SK-N-MC (cell line): Measurements from ENCODE around the gene NCF1.
"Not testable (repeated sequence)": the region's sequence is repeated elsewhere in the genome, so short reads cannot be mapped to it uniquely, and the experiment has no call there.

ENCODE experiments used
- DNase-seq: peaks from one replicate; pipeline ENCODE4 v3.0.0-alpha.2; 2011; ENCODE audit warnings: low read depth, low spot score
- H3K27ac ChIP-seq: fragments of 200-600 bp; sonication (generic); 2 replicates; pipeline ENCODE4 v1.5.1; 2016; ENCODE audit warnings: mixed run types
- H3K36me3 ChIP-seq: fragments of 200-600 bp; sonication (generic); 2 replicates; pipeline ENCODE4 v1.6.1; 2017; ENCODE audit warnings: antibody characterized with exemption, low read length, mixed read lengths; ENCODE audit not compliant: insufficient read depth
- H3K4me3 ChIP-seq: fragments of 200-600 bp; sonication (generic); 2 replicates; pipeline ENCODE4 v1.5.1; 2016
- H3K9ac ChIP-seq: fragments of 200-600 bp; sonication (generic); 2 replicates; pipeline ENCODE4 v1.8.0; 2017; ENCODE audit warnings: mixed run types, mixed read lengths; ENCODE audit not compliant: insufficient read length
- H3K9me3 ChIP-seq: fragments of 200-600 bp; sonication (generic); 2 replicates; pipeline ENCODE4 v1.6.1; 2017; ENCODE audit warnings: low read depth, mild to moderate bottlenecking, antibody characterized with exemption, low read length, moderate library complexity, mixed read lengths
- EZH2 ChIP-seq: fragments of 200-600 bp; sonication (generic); IDR thresholded peaks from one replicate; pipeline ENCODE4 v1.6.1; 2017; ENCODE audit warnings: antibody characterized with exemption
- FOXP2 ChIP-seq: optimal IDR thresholded peaks from 2 replicates; pipeline ENCODE3; 2011; ENCODE audit warnings: mild to moderate bottlenecking, moderate library complexity; ENCODE audit not compliant: insufficient read depth; ENCODE audit errors: extremely low read length, control extremely low read depth
- POLR2AphosphoS5 ChIP-seq: IDR thresholded peaks from 2 replicates; pipeline ENCODE4 v1.6.1; 2012; ENCODE audit warnings: mild to moderate bottlenecking, low read depth, low read length, borderline replicate concordance

Gene NCF1

DNA sequence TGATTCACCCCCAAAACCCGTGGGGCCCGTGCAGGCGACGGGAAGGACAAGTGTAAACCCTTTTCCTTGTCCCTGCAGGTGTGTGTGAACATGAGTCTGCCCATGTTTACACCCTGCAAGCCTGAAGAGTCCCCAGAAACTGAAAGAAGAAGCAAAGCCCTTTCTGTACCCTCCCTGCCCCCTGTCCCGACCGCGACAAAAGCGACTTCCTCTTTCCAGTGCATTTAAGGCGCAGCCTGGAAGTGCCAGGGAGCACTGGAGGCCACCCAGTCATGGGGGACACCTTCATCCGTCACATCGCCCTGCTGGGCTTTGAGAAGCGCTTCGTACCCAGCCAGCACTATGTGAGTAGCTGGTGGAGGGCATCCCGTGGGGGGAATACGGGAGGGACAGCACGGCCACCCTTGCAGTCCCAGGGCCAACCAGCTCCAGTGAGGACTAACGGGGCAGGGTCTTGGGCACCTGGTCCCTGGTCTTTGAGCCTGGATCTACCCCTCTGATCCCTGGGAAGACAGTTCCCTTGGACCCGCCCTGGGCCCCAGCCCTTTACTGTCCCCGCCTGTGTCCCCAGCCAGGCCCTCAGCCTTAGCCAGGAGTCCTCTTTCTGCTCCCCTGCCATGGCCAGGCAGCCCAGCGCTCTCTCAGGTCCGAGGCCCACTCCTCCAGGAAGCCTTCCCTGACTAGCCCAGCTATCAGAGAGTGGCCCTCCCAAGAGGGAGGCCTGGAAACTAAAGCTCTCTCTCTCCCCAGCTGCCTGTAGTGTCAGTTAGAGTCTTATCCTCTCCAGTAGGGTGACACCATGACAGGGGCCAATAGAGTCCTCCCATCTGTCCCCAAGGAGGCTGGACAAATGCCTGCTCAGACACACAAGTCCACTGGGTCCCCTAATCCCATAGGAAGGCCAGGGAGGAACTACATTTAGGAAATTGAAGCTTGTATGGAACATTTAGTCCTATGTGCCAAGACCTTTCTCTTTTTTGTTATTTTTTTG, at the start of gene NCF1:
Gene NCF1 (plus strand): TSS at position 252 of the 991 bp plus-strand sequence. CDS start 21 bp downstream, at position 273.
- not testable (repeated sequence) for H3K9me3 ChIP-seq, H3K4me3 ChIP-seq, DNase-seq, H3K9ac ChIP-seq, H3K27ac ChIP-seq, H3K36me3 ChIP-seq

DNA sequence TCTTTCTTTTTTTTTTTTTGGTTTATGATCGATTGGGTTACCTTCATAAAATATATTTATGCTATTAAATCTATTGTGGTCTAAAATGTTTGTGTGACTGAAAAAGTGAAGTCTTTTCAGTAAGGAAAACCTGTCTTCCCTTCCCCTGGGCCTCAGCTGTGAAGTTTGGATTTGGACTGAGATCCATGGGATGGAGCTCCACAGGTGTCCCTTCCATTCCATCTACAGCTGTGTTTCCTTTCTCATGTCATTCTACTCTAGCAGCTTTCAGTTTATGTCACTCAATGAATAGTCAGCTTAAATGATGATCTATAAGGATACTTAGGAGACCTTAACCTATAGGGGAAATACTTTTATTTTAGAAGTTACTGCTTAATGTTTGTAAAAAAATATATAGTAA, 48.0 kb upstream of the NCF1 start:
- DNase-seq = no peak
- peaks cover 32% of the 10 kb centered on the region for H3K36me3 ChIP-seq
- H3K9me3 ChIP-seq = no peaks in the 10 kb centered on the region
- H3K4me3 ChIP-seq = no peak overlapping the region
- TF ChIP-seq EZH2 (no peak), FOXP2 (no peak), POLR2AphosphoS5 (no peak)
- H3K9ac ChIP-seq = no peak overlapping the region
- no peak overlapping the region for H3K27ac ChIP-seq

GRCh38 chr7:74726309-74727101, 47.3 kb upstream of the NCF1 start:
- TF ChIP-seq FOXP2 (no peak), EZH2 (no peak), POLR2AphosphoS5 (no peak)
- H3K4me3 ChIP-seq = no peak overlapping the region
- no peak overlapping the region for H3K9ac ChIP-seq
- no peaks in the 10 kb centered on the region for H3K9me3 ChIP-seq
- no peak overlapping the region for H3K27ac ChIP-seq
- DNase-seq = no peak
- peaks cover 32% of the 10 kb centered on the region for H3K36me3 ChIP-seq

DNA sequence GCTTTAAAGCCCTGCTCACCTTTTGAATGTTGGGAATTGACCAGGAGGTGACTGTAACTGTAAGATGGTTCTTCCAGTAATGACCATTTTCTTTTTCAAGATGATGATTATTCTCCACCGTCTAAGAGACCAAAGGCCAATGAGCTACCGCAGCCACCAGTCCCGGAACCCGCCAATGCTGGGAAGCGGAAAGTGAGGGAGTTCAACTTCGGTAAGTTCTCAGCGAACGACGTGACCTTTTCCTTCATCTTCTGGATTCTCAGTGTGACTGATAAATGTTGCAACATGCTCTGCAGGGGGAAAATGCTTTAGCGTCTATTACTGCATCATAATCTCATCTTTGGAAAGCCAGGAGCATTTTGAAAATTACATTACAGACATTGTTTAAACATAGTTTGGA, 45.1 kb upstream of the NCF1 start:
- not testable (repeated sequence) for H3K27ac ChIP-seq, H3K9me3 ChIP-seq, H3K9ac ChIP-seq, DNase-seq, H3K4me3 ChIP-seq
- peaks cover 16% of the 10 kb centered on the region for H3K36me3 ChIP-seq

DNA sequence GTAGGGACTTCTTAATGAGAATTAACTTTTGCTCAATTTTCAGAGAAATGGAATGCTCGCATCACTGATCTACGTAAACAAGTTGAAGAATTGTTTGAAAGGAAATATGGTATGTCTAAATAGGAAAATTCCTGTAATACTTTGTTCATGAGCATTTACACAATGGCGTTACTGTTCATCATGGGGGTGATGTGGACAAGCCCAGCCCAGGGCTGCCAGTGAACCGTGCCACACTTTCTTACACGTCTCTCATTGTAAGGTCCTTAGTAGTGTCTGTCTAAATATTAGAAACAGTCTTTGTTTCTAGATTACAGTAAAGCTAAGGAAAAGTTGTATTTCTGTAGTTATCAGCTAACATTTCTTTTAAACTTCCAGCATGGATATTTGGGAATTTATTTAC, 43.6 kb upstream of the NCF1 start:
- not testable (repeated sequence) for H3K9ac ChIP-seq, DNase-seq, H3K4me3 ChIP-seq, H3K27ac ChIP-seq, H3K9me3 ChIP-seq, H3K36me3 ChIP-seq

DNA sequence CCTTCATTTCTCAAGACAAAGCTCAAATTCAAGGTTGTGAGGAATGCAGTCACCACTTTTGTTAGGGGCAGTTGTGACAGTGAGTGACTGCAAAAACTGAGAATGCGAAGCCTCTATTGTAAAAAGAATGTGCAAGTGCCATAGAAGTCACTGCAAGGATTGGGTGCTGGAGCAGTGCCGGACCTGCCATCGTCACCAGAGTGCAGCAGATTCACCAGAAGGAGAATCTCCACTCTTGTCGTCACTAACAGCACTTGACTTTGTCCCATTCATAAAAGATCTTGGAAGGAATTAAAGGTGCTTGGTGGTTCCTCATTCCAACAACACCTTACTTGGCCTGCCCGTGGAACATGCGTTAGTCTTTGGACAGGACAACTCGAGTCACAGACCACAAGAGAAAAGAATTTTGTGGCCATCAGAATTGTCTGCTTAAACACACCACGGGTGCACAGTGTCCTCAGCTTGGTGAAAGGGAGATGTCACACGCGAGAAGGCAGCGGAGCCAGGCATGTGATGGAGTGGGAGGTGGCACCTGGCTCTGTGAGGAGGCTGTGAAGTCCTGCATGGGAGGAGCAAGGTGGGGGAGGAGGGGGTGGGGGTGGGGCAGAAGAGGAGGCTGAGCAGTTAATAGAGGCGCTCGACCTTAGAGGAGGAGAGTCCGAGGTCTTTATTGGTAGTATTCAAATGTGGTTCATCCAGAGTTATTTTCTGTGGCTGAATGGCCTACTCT, 33.7 kb upstream of the NCF1 start:
- not testable (repeated sequence) for DNase-seq, H3K36me3 ChIP-seq, H3K9me3 ChIP-seq, H3K4me3 ChIP-seq, H3K27ac ChIP-seq, H3K9ac ChIP-seq

DNA sequence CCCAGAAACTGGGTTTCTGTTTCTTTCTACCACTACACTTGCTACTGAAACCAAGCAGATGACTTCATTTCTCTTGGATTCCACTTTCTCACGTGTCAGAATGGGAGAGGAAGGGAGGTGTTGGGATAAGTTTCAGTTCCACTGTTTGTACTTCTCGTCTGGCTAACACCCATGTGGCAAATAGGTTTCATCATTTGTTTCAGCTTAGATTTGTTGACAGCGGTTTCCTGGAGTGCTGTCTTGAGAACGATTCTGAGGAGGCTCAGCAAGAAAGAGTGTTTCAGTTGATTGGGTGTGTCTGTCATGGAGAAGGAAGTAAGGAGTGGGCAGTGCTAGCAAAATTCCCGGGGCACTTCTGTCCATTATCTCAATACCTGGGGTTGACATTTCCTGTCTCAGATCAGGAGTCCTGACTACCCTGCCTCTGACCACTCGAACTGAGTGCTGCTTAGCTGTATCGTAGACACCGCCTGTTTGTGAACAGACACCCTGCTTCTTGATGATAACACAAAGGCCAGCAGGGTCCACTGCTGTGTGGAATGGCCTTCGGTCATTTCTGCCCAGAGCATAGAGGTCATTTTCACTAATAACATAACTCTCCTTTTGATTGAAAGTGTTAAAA, 29.8 kb upstream of the NCF1 start:
- H3K9me3 ChIP-seq = not testable (repeated sequence)

GRCh38 chr7:74753921-74754482, 19.8 kb upstream of the NCF1 start:
- H3K4me3 ChIP-seq, H3K36me3 ChIP-seq, H3K9ac ChIP-seq, H3K27ac ChIP-seq, H3K9me3 ChIP-seq, DNase-seq: not testable (repeated sequence)

More for the DNA sequence above, 29.8 kb upstream of the NCF1 start:
- not testable (repeated sequence) for H3K27ac ChIP-seq, H3K4me3 ChIP-seq, H3K36me3 ChIP-seq, DNase-seq, H3K9ac ChIP-seq

- H3K9ac ChIP-seq, H3K9me3 ChIP-seq, H3K36me3 ChIP-seq, DNase-seq, H3K4me3 ChIP-seq, H3K27ac ChIP-seq: not testable (repeated sequence)
Observed at GRCh38 chr7:74756673-74757072, 17.1 kb upstream of the NCF1 start.

DNA sequence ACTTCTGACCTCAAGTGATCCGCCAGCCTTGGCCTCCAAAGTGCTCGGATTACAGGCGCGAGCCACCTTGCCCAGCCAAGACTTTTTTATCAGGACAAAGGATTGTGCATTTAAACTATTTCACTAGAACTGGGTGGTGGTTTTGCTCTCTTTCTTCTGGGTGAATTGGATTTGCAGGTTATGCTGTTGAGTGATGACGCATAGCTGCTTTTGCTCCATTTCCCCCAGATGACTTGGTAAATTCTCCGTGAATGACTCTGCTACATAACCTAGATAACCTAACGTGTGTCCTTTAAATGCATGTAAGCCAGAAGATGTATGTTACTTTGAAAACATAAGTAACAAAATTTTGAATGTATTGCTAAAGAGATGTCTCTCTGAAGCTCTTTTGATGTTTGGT, 15.5 kb upstream of the NCF1 start:
- DNase-seq, H3K9ac ChIP-seq, H3K4me3 ChIP-seq, H3K9me3 ChIP-seq, H3K36me3 ChIP-seq, H3K27ac ChIP-seq: not testable (repeated sequence)

DNA sequence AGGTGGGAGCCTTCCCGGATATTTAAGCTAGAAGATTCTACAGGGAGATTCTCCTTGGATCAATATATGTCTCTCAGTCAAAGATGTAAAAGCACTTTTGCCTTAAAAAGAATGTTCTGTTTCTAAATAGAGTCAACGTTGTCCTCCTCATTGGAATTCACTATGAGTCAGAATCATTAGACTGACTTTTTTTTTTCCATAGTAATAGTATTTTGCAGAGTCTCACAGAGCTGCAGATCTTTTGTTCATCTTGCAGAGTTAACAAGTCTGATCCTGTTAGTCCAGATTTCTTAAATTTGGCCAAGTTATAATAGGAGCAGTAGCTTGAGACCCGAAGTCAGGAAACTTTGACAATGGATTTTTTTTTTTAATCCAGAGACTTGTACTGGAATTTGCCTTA, 14.8 kb upstream of the NCF1 start:
- DNase-seq, H3K4me3 ChIP-seq, H3K9me3 ChIP-seq, H3K9ac ChIP-seq, H3K36me3 ChIP-seq, H3K27ac ChIP-seq: not testable (repeated sequence)

- H3K9me3 ChIP-seq, DNase-seq, H3K9ac ChIP-seq, H3K36me3 ChIP-seq, H3K27ac ChIP-seq, H3K4me3 ChIP-seq: not testable (repeated sequence)
Observed at GRCh38 chr7:74765205-74765918, 8.4 kb upstream of the NCF1 start.
